WTC11 (cell line): Measurements from ENCODE around the gene DCLK1. TPM values are rescaled to one million over a fixed set of nuclear protein-coding genes. Genes with fewer than 3 reads are reported as not detected.

Source experiments
- ATAC-seq: fragments of 200-7000 bp; cut with Tn5 transposase; 2 replicates; pipeline ENCODE4 v1.10.0; 2021; ENCODE audit warnings: mild to moderate bottlenecking, moderate library complexity
- CTCF ChIA-PET: fragments of 300-600 bp; sonication (Branson Sonifier 250); formaldehyde crosslinking; loops from one replicate; lab custom pipeline; 2021; ENCODE audit warnings: antibody characterized with exemption; lab: Charles Lee
- POLR2A ChIA-PET: fragments of 350-600 bp; sonication (Branson Sonifier 250); formaldehyde crosslinking; loops from one replicate; lab custom pipeline; 2021; ENCODE audit warnings: antibody characterized with exemption; lab: Charles Lee
- DNase-seq: peaks from one replicate; pipeline ENCODE4 v3.0.0; 2021; ENCODE audit warnings: low spot score
- H3K27ac Mint-ChIP-seq: 2 replicates; pipeline ENCODE4 v1.8.0; 2021; ENCODE audit warnings: mixed read lengths
- H3K27me3 Mint-ChIP-seq: 2 replicates; pipeline ENCODE4 v1.8.0; 2021; ENCODE audit warnings: low read depth, mild to moderate bottlenecking, moderate library complexity, mixed read lengths
- H3K36me3 Mint-ChIP-seq: 2 replicates; pipeline ENCODE4 v1.8.0; 2021; ENCODE audit warnings: mixed read lengths
- H3K4me1 Mint-ChIP-seq: 2 replicates; pipeline ENCODE4 v1.8.0; 2022; ENCODE audit warnings: mixed read lengths
- H3K4me3 Mint-ChIP-seq: 2 replicates; pipeline ENCODE4 v1.8.0; 2021; ENCODE audit warnings: mild to moderate bottlenecking, moderate library complexity, mixed read lengths
- H3K9me3 Mint-ChIP-seq: 2 replicates; pipeline ENCODE4 v1.8.0; 2021; ENCODE audit warnings: mixed read lengths
- CBFB ChIP-seq: sonication (generic); formaldehyde crosslinking; IDR thresholded peaks from 2 replicates; pipeline ENCODE4 v1.8.1; 2022; ENCODE audit warnings: mild to moderate bottlenecking, low read depth, missing genetic modification reagents
- CREB1 ChIP-seq: sonication (generic); formaldehyde crosslinking; IDR thresholded peaks from 2 replicates; pipeline ENCODE4 v1.8.0; 2023; ENCODE audit warnings: mild to moderate bottlenecking, missing genetic modification reagents
- CREM ChIP-seq: sonication (generic); formaldehyde crosslinking; IDR thresholded peaks from 2 replicates; pipeline ENCODE4 v1.8.1; 2022; ENCODE audit warnings: mild to moderate bottlenecking, missing genetic modification reagents, moderate library complexity
- ELF4 ChIP-seq: sonication (generic); formaldehyde crosslinking; IDR thresholded peaks from 2 replicates; pipeline ENCODE4 v1.8.1; 2022; ENCODE audit warnings: low read depth, mild to moderate bottlenecking, moderate library complexity, missing genetic modification reagents
- EMX1 ChIP-seq: fragments of 250-450 bp; sonication (Bioruptor Pico); IDR thresholded peaks from 2 replicates; pipeline ENCODE4 v1.8.0; 2021; ENCODE audit warnings: mild to moderate bottlenecking
- MYBL2 ChIP-seq: sonication (generic); formaldehyde crosslinking; IDR thresholded peaks from 2 replicates; pipeline ENCODE4 v1.8.1; 2023; ENCODE audit warnings: mild to moderate bottlenecking, moderate library complexity, missing genetic modification reagents
- NFE2L1 ChIP-seq: sonication (generic); formaldehyde crosslinking; IDR thresholded peaks from 2 replicates; pipeline ENCODE4 v1.8.1; 2023; ENCODE audit warnings: missing genetic modification reagents
- NFYB ChIP-seq: sonication (generic); formaldehyde crosslinking; conservative IDR thresholded peaks from 2 replicates; pipeline ENCODE4 v1.8.0; 2022; ENCODE audit warnings: low read depth, missing genetic modification reagents
- NR2C2 ChIP-seq: sonication (generic); formaldehyde crosslinking; IDR thresholded peaks from 2 replicates; pipeline ENCODE4 v1.8.0; 2022; ENCODE audit warnings: mild to moderate bottlenecking, missing genetic modification reagents
- SOX15 ChIP-seq: fragments of 250-450 bp; sonication (Bioruptor Pico); IDR thresholded peaks from 2 replicates; pipeline ENCODE4 v1.9.0; 2021; ENCODE audit warnings: mild to moderate bottlenecking
- ZBTB21 ChIP-seq: sonication (generic); formaldehyde crosslinking; IDR thresholded peaks from 2 replicates; pipeline ENCODE4 v1.8.1; 2023; ENCODE audit warnings: mild to moderate bottlenecking, missing genetic modification reagents, borderline replicate concordance
- ZNF317 ChIP-seq: sonication (generic); formaldehyde crosslinking; IDR thresholded peaks from 2 replicates; pipeline ENCODE4 v1.8.1; 2023; ENCODE audit warnings: low read depth, mild to moderate bottlenecking, moderate library complexity, missing genetic modification reagents, borderline replicate concordance
- ZNF396 ChIP-seq: fragments of 250-450 bp; sonication (Bioruptor Pico); IDR thresholded peaks from 2 replicates; pipeline ENCODE4 v1.8.0; 2021; ENCODE audit warnings: mild to moderate bottlenecking, moderate library complexity, borderline replicate concordance
- total RNA-seq: library from RNA; stranded (reverse); gene quantifications from 3 replicates; pipeline ENCODE4 v1.2.3, GENCODE V29; 2021
- TF ChIP-seq, protein P1 (sequence below): sonication (generic); formaldehyde crosslinking; IDR thresholded peaks from 2 replicates; pipeline ENCODE4 v1.8.0; 2023; ENCODE audit warnings: missing genetic modification reagents, mild to moderate bottlenecking, borderline replicate concordance
- TF ChIP-seq, protein P2 (sequence below): fragments of 250-450 bp; sonication (Bioruptor Pico); IDR thresholded peaks from 2 replicates; pipeline ENCODE4 v1.8.0; 2021; ENCODE audit warnings: mild to moderate bottlenecking
- TF ChIP-seq, protein P3 (sequence below): sonication (generic); formaldehyde crosslinking; IDR thresholded peaks from 2 replicates; pipeline ENCODE4 v1.8.1; 2023; ENCODE audit warnings: mild to moderate bottlenecking, moderate library complexity, missing genetic modification reagents
- TF ChIP-seq, protein P4 (sequence below): sonication (generic); formaldehyde crosslinking; IDR thresholded peaks from 2 replicates; pipeline ENCODE4 v1.8.1; 2022; ENCODE audit warnings: mild to moderate bottlenecking, moderate library complexity, missing genetic modification reagents
- TF ChIP-seq, protein P5 (sequence below): fragments of 250-450 bp; sonication (Bioruptor Pico); IDR thresholded peaks from 2 replicates; pipeline ENCODE4 v2.1.2; 2022; ENCODE audit warnings: mild to moderate bottlenecking, moderate library complexity
- TF ChIP-seq, protein P6 (sequence below): sonication (generic); formaldehyde crosslinking; IDR thresholded peaks from 2 replicates; pipeline ENCODE4 v1.8.0; 2023; ENCODE audit warnings: mild to moderate bottlenecking, missing genetic modification reagents
- TF ChIP-seq, protein P7 (sequence below): sonication (generic); formaldehyde crosslinking; IDR thresholded peaks from 2 replicates; pipeline ENCODE4 v1.8.0; 2022; ENCODE audit warnings: mild to moderate bottlenecking, missing genetic modification reagents

Gene DCLK1
- total RNA-seq, 1 experiment from 2014 or later: 18.5 TPM

DNA sequence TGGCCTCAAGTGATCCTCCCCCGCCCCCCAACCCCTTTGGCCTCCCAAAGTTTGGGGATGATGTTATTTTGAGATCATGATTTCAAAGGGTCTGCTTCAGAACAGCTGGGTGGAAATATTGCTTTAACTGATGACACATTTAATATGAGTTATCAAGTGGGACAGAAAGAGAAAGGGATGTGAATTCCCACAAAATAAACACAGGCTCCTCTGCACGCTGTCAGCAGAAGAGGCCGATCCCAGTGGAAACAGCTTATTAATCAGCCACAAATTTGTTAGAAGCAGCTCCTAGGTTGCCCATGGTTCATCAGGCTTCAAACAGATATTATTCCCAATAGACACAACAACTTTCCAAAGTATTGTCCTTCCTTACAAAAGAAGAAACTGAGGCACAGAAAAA lies 4.7 kb downstream of the DCLK1 start:
- Mint-ChIP-seq H3K36me3 (no peaks in the 10 kb centered on the region), H3K4me1 (peaks cover 18% of the 10 kb centered on the region), H3K27me3 (peaks cover 38% of the 10 kb centered on the region), H3K9me3 (no peaks in the 10 kb centered on the region), H3K27ac (no peak overlapping the region), H3K4me3 (no peak overlapping the region)
- ChIA-PET CTCF (no interaction called here), POLR2A (no interaction called here)
- DNase-seq (no peak), ATAC-seq (no peak)
- TF ChIP-seq, protein P1, sequence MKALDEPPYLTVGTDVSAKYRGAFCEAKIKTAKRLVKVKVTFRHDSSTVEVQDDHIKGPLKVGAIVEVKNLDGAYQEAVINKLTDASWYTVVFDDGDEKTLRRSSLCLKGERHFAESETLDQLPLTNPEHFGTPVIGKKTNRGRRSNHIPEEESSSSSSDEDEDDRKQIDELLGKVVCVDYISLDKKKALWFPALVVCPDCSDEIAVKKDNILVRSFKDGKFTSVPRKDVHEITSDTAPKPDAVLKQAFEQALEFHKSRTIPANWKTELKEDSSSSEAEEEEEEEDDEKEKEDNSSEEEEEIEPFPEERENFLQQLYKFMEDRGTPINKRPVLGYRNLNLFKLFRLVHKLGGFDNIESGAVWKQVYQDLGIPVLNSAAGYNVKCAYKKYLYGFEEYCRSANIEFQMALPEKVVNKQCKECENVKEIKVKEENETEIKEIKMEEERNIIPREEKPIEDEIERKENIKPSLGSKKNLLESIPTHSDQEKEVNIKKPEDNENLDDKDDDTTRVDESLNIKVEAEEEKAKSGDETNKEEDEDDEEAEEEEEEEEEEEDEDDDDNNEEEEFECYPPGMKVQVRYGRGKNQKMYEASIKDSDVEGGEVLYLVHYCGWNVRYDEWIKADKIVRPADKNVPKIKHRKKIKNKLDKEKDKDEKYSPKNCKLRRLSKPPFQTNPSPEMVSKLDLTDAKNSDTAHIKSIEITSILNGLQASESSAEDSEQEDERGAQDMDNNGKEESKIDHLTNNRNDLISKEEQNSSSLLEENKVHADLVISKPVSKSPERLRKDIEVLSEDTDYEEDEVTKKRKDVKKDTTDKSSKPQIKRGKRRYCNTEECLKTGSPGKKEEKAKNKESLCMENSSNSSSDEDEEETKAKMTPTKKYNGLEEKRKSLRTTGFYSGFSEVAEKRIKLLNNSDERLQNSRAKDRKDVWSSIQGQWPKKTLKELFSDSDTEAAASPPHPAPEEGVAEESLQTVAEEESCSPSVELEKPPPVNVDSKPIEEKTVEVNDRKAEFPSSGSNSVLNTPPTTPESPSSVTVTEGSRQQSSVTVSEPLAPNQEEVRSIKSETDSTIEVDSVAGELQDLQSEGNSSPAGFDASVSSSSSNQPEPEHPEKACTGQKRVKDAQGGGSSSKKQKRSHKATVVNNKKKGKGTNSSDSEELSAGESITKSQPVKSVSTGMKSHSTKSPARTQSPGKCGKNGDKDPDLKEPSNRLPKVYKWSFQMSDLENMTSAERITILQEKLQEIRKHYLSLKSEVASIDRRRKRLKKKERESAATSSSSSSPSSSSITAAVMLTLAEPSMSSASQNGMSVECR (CRISPR knock-in tag): no peak

DNA sequence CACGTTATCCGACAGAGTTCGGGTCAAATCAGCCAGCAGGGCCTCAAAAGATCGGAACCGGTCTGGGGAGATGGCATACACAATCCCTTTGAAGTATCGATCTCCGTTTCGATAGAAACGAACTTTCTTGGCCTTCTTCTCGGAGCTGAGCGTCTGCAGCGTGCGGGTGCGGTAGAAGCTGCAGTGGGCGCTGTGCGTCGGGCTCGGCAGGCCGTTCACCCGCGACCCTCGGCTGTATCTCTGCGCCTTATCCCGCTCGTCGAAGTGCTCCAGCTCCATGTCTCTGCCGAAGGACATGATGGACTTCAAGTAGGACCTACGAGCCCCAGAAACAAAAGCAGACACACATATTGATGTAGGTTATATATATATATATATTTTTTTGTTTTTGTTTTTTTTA lies 5.3 kb downstream of the DCLK1 start:
- no peak for TF ChIP-seq ZBTB21 (CRISPR knock-in tag)
- no peak for TF ChIP-seq CREM
- TF ChIP-seq MYBL2 (CRISPR knock-in tag): no peak
- TF ChIP-seq, protein P2, sequence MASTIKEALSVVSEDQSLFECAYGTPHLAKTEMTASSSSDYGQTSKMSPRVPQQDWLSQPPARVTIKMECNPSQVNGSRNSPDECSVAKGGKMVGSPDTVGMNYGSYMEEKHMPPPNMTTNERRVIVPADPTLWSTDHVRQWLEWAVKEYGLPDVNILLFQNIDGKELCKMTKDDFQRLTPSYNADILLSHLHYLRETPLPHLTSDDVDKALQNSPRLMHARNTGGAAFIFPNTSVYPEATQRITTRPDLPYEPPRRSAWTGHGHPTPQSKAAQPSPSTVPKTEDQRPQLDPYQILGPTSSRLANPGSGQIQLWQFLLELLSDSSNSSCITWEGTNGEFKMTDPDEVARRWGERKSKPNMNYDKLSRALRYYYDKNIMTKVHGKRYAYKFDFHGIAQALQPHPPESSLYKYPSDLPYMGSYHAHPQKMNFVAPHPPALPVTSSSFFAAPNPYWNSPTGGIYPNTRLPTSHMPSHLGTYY (CRISPR knock-in tag): no peak
- TF ChIP-seq, protein P3, sequence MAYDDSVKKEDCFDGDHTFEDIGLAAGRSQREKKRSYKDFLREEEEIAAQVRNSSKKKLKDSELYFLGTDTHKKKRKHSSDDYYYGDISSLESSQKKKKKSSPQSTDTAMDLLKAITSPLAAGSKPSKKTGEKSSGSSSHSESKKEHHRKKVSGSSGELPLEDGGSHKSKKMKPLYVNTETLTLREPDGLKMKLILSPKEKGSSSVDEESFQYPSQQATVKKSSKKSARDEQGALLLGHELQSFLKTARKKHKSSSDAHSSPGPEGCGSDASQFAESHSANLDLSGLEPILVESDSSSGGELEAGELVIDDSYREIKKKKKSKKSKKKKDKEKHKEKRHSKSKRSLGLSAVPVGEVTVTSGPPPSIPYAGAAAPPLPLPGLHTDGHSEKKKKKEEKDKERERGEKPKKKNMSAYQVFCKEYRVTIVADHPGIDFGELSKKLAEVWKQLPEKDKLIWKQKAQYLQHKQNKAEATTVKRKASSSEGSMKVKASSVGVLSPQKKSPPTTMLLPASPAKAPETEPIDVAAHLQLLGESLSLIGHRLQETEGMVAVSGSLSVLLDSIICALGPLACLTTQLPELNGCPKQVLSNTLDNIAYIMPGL (CRISPR knock-in tag): no peak
- TF ChIP-seq, protein P4, sequence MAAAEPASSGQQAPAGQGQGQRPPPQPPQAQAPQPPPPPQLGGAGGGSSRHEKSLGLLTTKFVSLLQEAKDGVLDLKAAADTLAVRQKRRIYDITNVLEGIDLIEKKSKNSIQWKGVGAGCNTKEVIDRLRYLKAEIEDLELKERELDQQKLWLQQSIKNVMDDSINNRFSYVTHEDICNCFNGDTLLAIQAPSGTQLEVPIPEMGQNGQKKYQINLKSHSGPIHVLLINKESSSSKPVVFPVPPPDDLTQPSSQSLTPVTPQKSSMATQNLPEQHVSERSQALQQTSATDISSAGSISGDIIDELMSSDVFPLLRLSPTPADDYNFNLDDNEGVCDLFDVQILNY (CRISPR knock-in tag): no peak
- no peak for TF ChIP-seq NFE2L1 (CRISPR knock-in tag)
- TF ChIP-seq, protein P5, sequence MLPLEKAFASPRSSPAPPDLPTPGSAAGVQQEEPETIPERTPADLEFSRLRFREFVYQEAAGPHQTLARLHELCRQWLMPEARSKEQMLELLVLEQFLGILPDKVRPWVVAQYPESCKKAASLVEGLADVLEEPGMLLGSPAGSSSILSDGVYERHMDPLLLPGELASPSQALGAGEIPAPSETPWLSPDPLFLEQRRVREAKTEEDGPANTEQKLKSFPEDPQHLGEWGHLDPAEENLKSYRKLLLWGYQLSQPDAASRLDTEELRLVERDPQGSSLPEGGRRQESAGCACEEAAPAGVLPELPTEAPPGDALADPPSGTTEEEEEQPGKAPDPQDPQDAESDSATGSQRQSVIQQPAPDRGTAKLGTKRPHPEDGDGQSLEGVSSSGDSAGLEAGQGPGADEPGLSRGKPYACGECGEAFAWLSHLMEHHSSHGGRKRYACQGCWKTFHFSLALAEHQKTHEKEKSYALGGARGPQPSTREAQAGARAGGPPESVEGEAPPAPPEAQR: no peak
- TF ChIP-seq, protein P6, sequence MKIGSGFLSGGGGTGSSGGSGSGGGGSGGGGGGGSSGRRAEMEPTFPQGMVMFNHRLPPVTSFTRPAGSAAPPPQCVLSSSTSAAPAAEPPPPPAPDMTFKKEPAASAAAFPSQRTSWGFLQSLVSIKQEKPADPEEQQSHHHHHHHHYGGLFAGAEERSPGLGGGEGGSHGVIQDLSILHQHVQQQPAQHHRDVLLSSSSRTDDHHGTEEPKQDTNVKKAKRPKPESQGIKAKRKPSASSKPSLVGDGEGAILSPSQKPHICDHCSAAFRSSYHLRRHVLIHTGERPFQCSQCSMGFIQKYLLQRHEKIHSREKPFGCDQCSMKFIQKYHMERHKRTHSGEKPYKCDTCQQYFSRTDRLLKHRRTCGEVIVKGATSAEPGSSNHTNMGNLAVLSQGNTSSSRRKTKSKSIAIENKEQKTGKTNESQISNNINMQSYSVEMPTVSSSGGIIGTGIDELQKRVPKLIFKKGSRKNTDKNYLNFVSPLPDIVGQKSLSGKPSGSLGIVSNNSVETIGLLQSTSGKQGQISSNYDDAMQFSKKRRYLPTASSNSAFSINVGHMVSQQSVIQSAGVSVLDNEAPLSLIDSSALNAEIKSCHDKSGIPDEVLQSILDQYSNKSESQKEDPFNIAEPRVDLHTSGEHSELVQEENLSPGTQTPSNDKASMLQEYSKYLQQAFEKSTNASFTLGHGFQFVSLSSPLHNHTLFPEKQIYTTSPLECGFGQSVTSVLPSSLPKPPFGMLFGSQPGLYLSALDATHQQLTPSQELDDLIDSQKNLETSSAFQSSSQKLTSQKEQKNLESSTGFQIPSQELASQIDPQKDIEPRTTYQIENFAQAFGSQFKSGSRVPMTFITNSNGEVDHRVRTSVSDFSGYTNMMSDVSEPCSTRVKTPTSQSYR (CRISPR knock-in tag): no peak
- no peak for TF ChIP-seq NFYB
- TF ChIP-seq CREB1 (CRISPR knock-in tag): no peak
- TF ChIP-seq EMX1 (CRISPR knock-in tag): no peak
- no peak for TF ChIP-seq ZNF317 (CRISPR knock-in tag)
- TF ChIP-seq, protein P7, sequence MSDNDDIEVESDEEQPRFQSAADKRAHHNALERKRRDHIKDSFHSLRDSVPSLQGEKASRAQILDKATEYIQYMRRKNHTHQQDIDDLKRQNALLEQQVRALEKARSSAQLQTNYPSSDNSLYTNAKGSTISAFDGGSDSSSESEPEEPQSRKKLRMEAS (CRISPR knock-in tag): no peak
- TF ChIP-seq SOX15 (CRISPR knock-in tag): no peak
- no peak for TF ChIP-seq ZNF396 (CRISPR knock-in tag)
- no peak for TF ChIP-seq NR2C2 (CRISPR knock-in tag)
- no peak for TF ChIP-seq CBFB (CRISPR knock-in tag)
- no peak for TF ChIP-seq ELF4 (CRISPR knock-in tag)
- H3K4me1 Mint-ChIP-seq: peaks cover 18% of the 10 kb centered on the region
- H3K36me3 Mint-ChIP-seq: no peaks in the 10 kb centered on the region
- ATAC-seq (no peak), DNase-seq (no peak)
- H3K27ac Mint-ChIP-seq: no peak overlapping the region
- ChIA-PET CTCF (no interaction called here), POLR2A (no interaction called here)
- H3K9me3 Mint-ChIP-seq: no peaks in the 10 kb centered on the region
- H3K4me3 Mint-ChIP-seq: no peak overlapping the region
- H3K27me3 Mint-ChIP-seq: peaks cover 34% of the 10 kb centered on the region
